Fibroblast of skin of left quadriceps (primary cell): Measurements from ENCODE around the gene COASY.
"Not testable (repeated sequence)": the region's sequence is repeated elsewhere in the genome, so short reads cannot be mapped to it uniquely, and the experiment has no call there.

Source experiments
- DNase-seq, 2 experiments: peaks; one replicate each; pipeline ENCODE4 v3.0.0-alpha.2; 2013; ENCODE audit warnings: low read depth in 2 of 2

COASY gene

DNA sequence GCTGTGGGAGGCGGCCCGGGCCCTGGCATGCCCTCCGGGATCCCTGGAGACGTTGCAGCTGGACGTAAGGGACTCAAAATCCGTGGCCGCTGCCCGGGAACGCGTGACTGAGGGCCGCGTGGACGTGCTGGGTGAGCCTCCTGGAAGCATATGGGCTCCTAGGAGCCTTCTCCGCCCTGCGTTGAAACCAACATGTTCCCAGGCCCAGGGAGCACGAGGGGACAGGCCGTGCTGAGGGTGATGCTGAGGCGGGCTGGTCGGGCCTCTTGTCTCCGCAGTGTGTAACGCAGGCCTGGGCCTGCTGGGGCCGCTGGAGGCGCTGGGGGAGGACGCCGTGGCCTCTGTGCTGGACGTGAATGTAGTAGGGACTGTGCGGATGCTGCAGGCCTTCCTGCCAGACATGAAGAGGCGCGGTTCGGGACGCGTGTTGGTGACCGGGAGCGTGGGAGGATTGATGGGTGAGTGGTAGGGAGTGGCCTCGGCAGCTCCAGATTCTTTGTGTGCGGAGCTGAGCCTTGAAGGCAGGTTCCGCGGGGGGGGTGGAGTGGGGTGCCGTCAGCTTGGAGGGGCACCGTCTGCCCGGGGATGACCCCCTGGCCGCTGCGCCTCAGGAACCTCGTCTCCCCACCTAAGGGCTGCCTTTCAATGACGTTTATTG is 8.7 kb upstream of the COASY start:
- no peak for DNase-seq

DNA sequence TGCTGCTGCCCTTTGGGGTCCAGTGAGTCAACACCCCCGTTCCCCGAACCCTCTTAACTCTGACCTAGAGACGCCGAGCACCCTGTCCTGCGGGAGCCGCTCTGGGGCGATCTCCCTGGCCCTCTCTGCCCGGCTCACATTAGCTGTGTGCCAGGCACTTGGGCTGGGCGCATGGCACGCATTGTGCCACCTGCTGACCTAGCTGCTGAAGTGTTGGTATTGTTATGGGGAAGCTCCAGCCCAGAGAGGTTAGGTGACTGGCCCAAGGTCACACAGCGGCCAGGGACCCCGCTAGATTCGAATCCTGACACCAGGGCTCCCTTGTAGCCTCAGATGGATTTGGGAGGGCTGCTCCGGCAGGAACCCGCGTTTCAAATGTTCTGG is 8.1 kb upstream of the COASY start:
- no peak for DNase-seq

DNA sequence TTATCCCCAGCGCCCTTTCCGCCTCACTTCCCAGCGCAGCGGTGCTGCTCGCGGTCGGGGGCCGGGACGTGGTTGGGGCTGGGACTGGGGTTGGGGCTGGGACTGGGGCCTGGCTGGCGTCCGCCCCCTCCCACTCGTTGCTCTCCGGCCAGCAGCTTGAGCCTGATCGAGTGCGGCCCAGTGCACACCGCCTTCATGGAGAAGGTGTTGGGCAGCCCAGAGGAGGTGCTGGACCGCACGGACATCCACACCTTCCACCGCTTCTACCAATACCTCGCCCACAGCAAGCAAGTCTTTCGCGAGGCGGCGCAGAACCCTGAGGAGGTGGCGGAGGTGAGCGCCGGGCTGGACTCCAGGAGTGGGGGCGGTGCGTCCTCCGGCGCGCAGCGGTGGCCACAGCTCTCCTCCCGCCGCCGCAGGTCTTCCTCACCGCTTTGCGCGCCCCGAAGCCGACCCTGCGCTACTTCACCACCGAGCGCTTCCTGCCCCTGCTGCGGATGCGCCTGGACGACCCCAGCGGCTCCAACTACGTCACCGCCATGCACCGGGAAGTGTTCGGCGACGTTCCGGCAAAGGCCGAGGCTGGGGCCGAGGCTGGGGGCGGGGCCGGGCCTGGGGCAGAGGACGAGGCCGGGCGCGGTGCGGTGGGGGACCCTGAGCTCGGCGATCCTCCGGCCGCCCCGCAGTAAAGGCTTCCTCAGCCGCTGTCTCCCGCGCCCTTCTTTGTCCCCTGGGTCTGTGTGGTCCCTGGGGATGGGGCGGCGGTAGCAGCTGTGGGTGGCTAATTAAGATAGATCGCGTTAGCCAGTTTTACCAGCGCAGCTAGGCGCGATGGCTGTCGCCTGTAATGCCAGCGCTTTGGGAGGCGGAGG is 7.5 kb upstream of the COASY start:
- peak in 1 of 2 experiments; percentile 50 for DNase-seq

DNA sequence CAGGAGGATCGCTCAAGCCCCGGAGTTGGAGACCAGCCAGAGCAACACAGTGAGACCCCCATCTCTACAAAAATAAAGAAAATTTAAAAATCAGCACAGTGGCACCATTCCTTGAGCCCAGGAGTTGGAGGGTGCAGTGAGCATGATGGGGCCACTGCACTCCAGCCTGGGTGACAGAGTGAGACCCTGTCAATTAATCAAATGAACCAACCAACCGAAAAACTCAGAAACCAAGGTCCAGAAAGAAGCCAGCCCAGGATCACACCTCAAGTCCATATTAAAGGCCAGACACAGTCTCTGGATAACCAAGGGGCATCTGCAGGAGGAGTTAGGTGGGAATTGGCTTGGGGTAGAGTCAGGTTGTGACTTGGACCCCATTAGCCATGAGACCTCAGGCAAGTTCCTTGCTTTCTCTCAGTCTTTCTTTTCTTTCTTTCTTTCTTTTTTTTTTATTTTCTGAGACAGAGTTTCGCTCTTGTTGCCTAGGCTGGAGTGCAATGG is 6.8 kb upstream of the COASY start:
- DNase-seq, result no peak

DNA sequence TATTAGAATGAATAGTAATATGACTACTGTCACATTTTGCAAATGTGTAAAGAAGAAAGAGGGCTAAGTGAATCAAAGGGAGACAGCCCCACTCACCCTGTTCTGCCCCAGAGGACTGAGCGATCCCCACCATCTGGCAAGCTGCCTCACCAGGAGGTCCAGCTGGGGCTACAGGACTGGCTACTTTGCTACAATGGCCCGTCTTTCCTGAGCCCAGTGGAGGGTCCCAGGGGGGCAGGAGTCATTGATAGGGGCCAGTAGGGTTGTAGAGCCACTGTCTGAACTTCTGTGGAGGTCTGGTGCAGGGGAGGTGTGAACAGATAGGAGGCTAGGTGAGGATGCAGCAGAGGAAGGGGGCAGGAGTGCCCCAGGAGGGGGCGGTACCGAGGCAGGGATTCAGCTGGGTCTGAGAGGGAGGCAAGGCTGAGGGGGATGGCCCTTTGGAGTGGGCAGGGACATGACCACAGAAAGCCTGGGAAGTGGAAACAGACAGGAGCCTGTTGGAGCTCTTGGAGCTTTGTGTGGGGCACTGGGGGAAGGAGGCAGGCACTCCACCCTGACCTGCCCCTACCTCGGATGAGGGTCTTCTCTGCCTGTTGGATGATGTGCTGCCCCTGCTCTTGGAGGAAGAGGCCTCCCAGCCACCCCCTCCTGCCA is 5.9 kb upstream of the COASY start:
- not testable (repeated sequence) for DNase-seq

DNA sequence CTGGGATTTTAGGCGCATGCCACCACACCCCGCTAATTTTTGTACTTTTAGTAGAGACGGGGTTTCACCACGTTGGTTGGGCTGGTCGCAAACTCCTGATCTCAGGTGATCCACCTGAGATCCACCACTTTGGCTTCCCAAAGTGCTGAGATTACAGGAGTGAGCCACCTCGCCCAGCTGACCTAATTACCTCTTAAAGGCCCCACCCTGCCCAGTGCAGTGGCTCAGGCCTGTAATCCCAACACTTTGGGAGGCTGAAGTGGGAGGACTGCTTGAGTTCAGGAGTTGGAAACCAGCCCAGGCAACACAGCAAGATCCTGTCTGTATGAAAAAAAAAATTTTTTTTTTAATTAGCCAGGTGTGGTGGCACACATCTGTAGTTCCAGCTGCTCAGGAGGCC is 2.9 kb upstream of the COASY start:
- DNase-seq, result no peak

DNA sequence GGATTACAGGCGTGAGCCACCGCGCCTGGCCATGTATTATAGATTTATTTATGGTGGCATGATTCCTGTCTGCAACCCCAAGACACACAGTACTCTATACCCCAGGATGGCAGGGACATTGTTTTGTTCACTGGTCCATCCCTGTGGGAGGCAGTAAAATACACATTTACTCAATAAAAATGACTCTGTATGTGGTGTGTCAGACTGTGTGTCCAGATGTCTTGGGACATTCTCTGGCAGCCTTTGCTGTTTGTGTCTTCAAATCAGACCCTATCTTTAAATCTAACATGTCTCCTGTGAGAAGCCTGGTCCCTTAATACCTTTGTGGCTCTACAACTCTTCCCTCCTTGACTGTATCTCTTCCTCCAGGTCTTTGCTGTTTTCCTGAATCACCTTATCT is 1.7 kb upstream of the COASY start:
- DNase-seq, result no peak

DNA sequence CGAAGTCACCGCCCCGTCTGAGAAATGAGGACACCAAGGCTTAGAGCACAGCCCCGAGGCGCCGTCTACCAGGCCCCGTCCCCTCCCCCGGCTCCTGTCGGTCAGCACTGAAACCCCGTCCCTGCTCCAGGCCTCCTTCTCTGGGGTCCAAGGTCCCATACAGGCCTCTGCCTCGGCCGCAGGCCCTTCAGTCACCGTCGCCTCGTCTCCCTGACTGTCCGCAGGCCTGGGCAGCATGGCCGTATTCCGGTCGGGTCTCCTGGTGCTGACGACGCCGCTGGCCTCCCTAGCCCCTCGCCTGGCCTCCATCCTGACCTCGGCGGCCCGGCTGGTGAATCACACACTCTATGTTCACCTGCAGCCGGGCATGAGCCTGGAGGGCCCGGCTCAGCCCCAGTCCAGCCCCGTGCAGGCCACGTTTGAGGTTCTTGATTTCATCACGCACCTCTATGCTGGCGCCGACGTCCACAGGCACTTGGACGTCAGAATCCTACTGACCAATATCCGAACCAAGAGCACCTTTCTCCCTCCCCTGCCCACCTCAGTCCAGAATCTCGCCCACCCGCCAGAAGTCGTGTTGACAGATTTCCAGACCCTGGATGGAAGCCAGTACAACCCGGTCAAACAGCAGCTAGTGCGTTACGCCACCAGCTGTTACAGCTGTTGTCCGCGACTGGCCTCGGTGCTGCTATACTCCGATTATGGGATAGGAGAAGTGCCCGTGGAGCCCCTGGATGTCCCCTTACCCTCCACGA is 617 bp downstream of the COASY start:
- DNase-seq, result no peak

DNA sequence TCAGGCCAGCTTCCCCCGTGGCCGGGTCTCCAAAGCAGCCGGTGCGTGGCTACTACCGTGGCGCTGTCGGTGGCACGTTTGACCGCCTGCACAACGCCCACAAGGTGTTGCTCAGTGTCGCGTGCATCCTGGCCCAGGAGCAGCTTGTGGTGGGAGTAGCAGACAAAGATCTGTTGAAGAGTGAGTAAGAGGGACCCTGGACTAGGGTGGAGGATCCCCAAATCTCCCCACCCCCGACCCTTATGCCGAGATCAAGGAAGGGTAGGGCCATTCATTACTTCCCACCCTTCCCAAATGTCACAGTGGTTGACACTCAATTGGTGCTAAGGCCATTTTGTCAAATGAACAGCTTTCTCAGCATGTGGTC is 1.2 kb downstream of the COASY start:
- DNase-seq, result no peak

DNA sequence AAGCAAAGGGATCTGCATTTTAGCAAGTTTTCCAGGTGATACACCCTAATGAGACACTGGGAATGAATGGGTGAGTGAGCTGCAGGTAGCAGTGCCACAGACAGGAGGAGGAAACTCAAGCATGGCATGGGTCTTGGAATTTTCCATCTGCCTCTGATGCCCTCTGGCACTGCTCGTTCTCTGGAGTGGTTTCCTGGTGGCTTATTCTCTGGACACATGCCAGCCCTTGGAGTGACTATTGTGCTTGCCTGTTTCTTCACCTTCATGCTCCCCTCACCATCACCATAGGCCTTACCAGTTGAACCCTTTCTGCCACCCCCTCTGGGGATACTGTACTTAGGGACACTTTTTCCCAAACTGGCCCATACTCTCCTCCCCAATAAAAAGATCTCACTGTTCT is 1.6 kb downstream of the COASY start:
- DNase-seq, result no peak

DNA sequence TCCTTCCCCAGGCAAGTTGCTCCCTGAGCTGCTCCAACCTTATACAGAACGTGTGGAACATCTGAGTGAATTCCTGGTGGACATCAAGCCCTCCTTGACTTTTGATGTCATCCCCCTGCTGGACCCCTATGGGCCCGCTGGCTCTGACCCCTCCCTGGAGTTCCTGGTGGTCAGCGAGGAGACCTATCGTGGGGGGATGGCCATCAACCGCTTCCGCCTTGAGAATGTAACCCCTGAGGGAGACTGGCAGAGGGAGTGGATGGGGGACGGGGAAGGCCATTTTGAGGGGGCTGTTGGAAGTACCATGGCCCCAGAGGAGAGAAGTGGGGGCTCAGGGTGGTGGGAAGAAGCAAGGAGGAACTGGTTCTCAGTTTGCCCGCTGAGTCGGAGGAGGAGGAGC is 2.0 kb downstream of the COASY start:
- DNase-seq, result no peak

DNA sequence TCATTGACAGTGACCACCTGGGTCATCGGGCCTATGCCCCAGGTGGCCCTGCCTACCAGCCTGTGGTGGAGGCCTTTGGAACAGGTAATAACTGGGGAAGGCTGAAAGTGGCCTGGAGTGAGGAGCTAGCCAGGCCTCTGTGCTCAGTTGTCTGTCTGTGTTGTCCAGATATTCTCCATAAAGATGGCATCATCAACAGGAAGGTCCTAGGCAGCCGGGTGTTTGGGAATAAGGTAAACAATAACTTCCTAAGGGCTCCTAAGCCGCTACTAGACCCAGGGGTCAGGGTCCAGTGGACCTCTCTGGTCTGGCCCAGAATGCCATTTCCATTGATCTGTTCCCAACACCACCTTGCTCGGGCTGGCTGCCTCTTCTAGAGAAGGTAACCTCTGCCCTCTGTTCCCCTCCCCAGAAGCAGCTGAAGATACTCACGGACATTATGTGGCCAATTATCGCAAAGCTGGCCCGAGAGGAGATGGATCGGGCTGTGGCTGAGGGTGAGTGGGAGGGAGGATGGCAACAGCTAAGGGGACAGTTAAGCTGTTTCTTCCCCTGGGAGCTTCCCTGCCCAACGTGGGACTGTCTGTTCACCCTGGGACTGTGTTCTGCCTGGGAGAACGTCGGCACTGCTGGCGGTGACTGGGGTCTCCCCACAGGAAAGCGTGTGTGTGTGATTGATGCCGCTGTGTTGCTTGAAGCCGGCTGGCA is 3.0 kb downstream of the COASY start:
- no peak for DNase-seq

DNA sequence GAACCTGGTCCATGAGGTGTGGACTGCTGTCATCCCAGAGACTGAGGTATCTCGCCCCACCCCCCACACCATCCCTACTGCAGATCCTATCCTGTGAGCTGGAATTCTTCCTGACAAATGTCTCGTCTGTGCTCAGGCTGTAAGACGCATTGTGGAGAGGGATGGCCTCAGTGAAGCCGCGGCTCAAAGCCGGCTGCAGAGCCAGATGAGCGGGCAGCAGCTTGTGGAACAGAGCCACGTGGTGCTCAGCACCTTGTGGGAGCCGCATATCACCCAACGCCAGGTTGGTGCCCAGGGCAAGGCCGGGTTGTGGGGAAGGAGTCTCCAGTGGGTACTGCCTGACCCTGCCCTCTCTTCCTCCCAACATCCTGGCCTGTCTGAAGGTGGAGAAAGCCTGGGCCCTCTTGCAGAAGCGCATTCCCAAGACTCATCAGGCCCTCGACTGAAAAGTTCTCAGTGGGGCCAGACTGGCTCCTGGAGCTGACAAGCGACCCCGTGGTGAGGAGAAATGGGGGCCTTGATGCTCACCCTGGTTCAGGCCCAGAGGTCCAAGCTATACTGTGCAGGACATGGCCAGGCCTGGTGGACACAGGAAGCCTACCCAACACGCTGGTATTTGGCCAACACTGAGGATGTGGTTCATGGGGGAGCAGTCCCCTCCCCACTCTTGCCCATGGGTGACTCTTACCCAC is 3.7 kb downstream of the COASY start:
- DNase-seq, result no peak

DNA sequence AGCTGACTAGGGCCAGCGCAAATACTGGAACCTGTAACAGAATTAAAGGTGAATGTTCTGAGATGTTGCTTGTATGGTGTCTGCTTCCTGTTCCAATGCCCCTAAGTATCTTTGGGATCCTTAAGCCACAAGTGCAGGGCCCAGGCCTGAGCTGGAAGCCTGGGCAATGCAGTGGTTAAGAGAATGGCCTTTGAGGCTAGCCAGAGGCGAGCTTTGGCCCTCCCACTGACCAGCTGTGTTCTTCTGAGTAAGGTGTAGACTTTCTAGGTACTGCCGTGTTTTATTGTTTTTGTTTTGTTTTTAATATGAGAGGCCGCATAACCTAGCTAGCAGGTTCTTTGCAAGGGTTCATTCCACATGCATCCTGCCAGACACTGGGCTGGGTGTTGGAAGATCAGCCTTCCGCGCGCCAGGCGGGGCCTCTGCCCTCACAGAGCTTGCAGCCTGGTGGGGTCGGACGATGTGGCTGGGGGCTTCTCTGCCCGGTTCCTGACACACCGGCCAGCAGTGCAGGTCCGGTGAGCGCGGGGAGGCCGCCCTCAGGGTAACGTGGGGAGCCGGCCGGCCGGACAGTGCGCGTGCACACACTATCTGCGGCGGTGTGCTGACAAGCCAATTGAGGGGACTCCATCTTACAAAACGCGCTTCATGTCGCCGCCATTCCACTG is 4.4 kb downstream of the COASY start:
- DNase-seq, result no peak

DNA sequence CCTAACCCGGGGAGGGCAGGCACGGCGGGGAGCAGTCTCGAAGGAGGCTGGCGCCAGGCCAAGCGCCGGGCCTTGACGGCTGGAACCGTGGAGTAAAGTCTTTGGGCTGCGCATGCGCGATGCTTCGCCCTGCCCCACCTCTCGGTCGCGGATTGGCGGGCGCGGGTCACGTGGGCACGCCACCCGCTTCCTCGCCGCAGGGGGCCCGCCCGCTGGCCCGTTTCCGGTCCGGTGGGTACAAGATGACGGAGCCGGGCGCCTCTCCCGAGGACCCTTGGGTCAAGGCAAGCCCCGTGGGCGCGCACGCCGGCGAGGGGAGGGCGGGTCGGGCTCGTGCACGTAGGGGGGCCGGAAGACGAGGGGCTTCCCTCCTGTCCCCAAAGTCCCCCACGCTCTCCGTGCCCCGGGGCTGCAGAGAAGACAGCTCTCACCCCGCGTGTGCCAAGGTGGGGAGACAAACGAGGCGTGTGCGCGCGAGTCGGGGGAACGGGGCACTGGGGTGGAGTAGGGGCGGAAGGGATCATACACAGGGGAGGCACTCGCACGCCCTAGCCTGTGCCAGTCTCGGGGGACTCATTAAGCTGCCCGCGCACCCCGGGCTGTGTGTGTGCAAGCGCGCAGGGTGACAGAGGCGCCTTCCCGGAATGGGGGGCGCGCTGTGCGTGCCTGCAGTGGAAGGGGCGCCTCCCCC is 5.1 kb downstream of the COASY start, which contains the start of gene MLX:
Gene MLX (plus strand): TSS at position 218 of the 691 bp plus-strand sequence. CDS start 25 bp downstream, at position 243.
- peak; percentile 77 to 79 for DNase-seq

DNA sequence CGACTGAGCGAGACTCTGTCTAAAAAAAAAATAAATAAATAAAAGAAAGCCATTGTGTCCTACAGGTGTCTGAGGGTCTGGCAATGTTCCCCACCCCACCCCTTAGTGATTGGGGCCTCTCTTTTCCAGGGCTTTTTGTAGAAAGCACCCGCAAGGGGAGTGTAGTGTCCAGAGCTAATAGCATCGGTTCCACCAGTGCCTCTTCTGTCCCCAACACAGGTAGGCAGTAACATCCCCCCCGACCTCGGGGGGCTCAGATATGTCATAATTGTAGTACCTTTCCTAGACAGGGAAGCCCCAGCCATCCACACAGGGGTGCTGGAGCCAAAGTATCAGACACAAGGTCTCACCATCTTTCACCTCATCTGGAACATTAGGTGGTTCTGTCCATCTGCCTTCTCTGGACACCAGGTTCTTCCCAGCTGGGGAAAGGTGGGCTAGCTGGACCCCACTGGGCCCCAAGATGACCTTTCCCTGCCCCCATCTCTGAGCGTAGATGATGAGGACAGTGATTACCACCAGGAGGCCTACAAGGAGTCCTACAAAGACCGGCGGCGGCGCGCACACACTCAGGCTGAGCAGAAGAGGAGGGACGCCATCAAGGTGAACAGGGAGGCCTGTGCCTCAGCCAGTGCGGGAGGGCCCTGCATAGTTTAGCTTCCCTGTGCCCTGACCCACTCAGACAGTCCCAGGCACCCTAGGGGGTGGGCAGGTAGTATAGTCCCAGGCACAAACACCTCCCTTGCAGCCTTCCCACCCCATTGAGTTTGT is 6.6 kb downstream of the COASY start:
- no peak for DNase-seq

DNA sequence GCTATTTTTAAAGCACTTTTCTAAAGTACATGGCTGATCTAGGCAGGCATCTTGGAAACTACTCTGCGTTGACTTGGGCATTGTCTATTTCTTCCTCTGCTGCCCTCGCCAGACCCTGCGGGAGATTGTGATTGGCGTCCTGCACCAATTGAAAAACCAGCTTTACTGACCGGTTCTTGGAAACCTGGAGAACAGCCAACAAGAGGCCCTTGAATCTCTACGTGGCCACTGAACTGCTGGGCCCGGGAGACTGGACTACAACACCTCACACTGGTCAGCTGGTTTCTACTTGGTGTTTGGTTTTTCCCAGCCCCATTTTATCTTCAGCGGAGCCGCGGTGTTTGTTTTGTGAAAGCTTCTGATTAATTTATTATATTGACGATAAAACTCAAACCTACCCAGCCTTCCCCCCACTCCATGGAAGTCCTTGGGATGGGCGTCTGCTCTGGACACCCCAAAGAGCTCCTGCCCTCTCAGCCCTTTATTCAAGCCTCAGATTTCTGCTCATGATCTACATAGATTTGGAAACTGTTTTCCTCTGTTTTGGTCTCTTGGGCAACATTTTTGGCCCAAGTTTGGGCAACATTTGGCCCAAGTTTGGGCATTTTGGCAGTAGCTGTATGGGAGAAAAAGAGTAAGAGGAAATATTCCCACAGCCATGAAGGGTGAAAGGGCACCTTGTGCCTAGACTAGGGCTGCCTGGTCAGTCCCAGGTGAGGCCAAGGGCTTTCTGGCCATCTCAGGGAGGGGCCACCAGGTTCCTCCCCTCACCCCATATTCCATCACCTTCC is 9.7 kb downstream of the COASY start:
- DNase-seq, result no peak

DNA sequence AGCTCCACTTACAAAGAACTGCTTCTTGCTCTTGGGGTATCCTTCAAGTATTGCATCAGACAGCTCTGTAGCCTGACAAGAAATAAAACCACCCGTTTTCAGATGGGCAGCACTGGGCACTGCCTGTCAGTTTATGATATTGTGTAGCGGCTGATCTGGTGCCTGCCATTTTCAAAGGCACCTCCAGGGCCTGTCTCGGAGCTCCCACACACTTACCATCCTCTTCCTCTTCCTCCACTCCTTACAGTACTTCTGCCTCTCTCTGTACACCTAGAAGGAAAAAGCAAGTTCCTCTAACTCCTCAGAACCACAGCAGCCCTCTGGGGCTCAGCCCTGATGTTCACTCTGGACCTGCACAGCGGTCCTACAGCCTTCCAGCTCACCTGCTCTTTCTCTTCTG is 11.1 kb downstream of the COASY start:
- no peak for DNase-seq
